GM21447 (cell line): Measurements from ENCODE around the gene LMO2.

ENCODE experiments used
- ATAC-seq: cut with Tn5 transposase; IDR thresholded peaks from one replicate; pipeline ENCODE4 v1.9.1; 2021; ENCODE audit not compliant: unreplicated experiment

LMO2 gene

GRCh38 chr11:33915526-33915925, 23.6 kb upstream of the LMO2 start:
- no peak for ATAC-seq

GRCh38 chr11:33913991-33914390, 22.1 kb upstream of the LMO2 start:
- no peak for ATAC-seq

- peak; percentile 93 for ATAC-seq
These were observed 20.8 kb upstream of the LMO2 start for GRCh38 chr11:33912405-33913361.

GRCh38 chr11:33910958-33911339, 19.1 kb upstream of the LMO2 start:
- ATAC-seq = no peak

- ATAC-seq = no peak
These were observed 18.6 kb upstream of the LMO2 start for GRCh38 chr11:33910296-33910957.

- no peak for ATAC-seq
These were observed 17.7 kb upstream of the LMO2 start for GRCh38 chr11:33909552-33909951.

- ATAC-seq = no peak
These were observed 17.3 kb upstream of the LMO2 start for GRCh38 chr11:33909150-33909549.

GRCh38 chr11:33907421-33907820, 15.5 kb upstream of the LMO2 start:
- no peak for ATAC-seq

- no peak for ATAC-seq
These were observed 14.8 kb upstream of the LMO2 start for GRCh38 chr11:33906484-33907186.

- no peak for ATAC-seq
These were observed 12.2 kb upstream of the LMO2 start for GRCh38 chr11:33904102-33904501.

GRCh38 chr11:33900159-33900840, 8.4 kb upstream of the LMO2 start:
- ATAC-seq = no peak

- no peak for ATAC-seq
These were observed 7.6 kb upstream of the LMO2 start for GRCh38 chr11:33899400-33900037.

GRCh38 chr11:33898957-33899356, 7.1 kb upstream of the LMO2 start:
- ATAC-seq = no peak

- ATAC-seq = no peak
These were observed 6.0 kb upstream of the LMO2 start for GRCh38 chr11:33897761-33898375.

GRCh38 chr11:33896911-33897310, 5.0 kb upstream of the LMO2 start:
- ATAC-seq = no peak

- ATAC-seq = no peak
These were observed 3.9 kb upstream of the LMO2 start for GRCh38 chr11:33895752-33896137.

- ATAC-seq = no peak
These were observed 2.5 kb upstream of the LMO2 start for GRCh38 chr11:33894398-33894746.

GRCh38 chr11:33893711-33894397, 2.0 kb upstream of the LMO2 start:
- peak; percentile 87 for ATAC-seq

- no peak for ATAC-seq
These were observed 1.2 kb upstream of the LMO2 start for GRCh38 chr11:33892906-33893594.
